Globus pallidus (tissue), 1 donor: ENCODE data around the gene FAM98A.
A peak's percentile ranks its signal among the peaks of the same experiment; 100 is the strongest.

Source experiments
- DNase-seq: peaks from one replicate; pipeline ENCODE4 v3.0.0-alpha.2; 2015; ENCODE audit warnings: low spot score

The FAM98A gene

GRCh38 chr2:33599175-33599942, at the start of gene FAM98A:
Gene FAM98A, minus strand, starts transcription at chr2:33599299. Its CDS starts 78 bp downstream, at chr2:33599221.
- peak; percentile 99 for DNase-seq

- no peak for DNase-seq
Observed at GRCh38 chr2:33645861-33646260, 46.8 kb upstream of the FAM98A start.

- DNase-seq, result no peak
Observed at GRCh38 chr2:33644215-33644614, 45.1 kb upstream of the FAM98A start.

- DNase-seq, result no peak
Observed at GRCh38 chr2:33636001-33636400, 36.9 kb upstream of the FAM98A start.

GRCh38 chr2:33634261-33634910, 35.3 kb upstream of the FAM98A start:
- DNase-seq, result no peak

- no peak for DNase-seq
Observed at GRCh38 chr2:33633315-33633714, 34.2 kb upstream of the FAM98A start.

- DNase-seq, result no peak
Observed at GRCh38 chr2:33632831-33633230, 33.7 kb upstream of the FAM98A start.

GRCh38 chr2:33628031-33628827, 29.1 kb upstream of the FAM98A start:
- no peak for DNase-seq

GRCh38 chr2:33619028-33619427, 19.9 kb upstream of the FAM98A start:
- DNase-seq, result no peak

GRCh38 chr2:33617989-33618388, 18.9 kb upstream of the FAM98A start:
- DNase-seq, result no peak

GRCh38 chr2:33617401-33617800, 18.3 kb upstream of the FAM98A start:
- DNase-seq, result no peak

- DNase-seq, result no peak
Observed at GRCh38 chr2:33616873-33617272, 17.8 kb upstream of the FAM98A start.

- DNase-seq, result no peak
Observed at GRCh38 chr2:33614190-33614589, 15.1 kb upstream of the FAM98A start.

- DNase-seq, result peak; percentile 41
Observed at GRCh38 chr2:33607905-33608304, 8.8 kb upstream of the FAM98A start.

GRCh38 chr2:33607251-33607721, 8.2 kb upstream of the FAM98A start:
- no peak for DNase-seq

GRCh38 chr2:33606622-33607021, 7.5 kb upstream of the FAM98A start:
- DNase-seq, result no peak

GRCh38 chr2:33606100-33606499, 7.0 kb upstream of the FAM98A start:
- no peak for DNase-seq

- DNase-seq, result no peak
Observed at GRCh38 chr2:33605056-33605455, 6.0 kb upstream of the FAM98A start.

GRCh38 chr2:33603416-33603815, 4.3 kb upstream of the FAM98A start:
- no peak for DNase-seq

GRCh38 chr2:33602201-33602830, 3.2 kb upstream of the FAM98A start:
- no peak for DNase-seq

GRCh38 chr2:33599943-33600192, 769 bp upstream of the FAM98A start:
- no peak for DNase-seq

GRCh38 chr2:33598561-33599174, 431 bp downstream of the FAM98A start:
- peak; percentile 48 for DNase-seq
